ENCODE data around the gene ZSCAN10.

ZSCAN10 gene

DNA sequence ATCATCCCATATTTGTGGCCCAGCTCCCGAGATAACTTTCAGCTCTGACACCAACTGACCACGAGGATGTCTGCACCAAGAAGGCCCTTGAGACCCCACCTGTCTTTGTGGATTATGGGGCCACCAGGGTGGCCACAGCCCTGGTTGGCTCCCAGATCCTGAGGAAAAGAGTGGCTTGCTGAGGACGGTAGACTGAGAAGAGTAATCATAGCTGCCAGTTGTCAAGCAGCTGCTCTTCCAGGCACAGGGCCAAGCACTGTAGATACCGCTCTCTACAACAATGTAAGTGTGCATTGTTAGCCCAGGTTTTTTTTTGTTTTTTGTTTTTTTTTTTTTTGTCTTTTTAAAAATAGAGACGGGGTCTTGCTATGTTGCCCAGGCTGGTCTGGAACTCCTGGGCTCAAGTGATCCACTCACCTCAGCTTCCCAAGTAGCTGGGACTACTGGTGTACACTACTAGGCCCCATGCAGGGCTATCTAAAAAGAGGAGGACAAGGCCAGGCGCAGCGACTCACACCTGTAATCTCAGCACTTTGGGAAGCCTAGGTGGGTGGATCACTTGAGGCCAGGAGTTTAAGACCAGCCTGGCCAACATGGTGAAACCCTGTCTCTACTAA is 22.9 kb upstream of the ZSCAN10 start:
- TF ChIP-seq, protein P1, sequence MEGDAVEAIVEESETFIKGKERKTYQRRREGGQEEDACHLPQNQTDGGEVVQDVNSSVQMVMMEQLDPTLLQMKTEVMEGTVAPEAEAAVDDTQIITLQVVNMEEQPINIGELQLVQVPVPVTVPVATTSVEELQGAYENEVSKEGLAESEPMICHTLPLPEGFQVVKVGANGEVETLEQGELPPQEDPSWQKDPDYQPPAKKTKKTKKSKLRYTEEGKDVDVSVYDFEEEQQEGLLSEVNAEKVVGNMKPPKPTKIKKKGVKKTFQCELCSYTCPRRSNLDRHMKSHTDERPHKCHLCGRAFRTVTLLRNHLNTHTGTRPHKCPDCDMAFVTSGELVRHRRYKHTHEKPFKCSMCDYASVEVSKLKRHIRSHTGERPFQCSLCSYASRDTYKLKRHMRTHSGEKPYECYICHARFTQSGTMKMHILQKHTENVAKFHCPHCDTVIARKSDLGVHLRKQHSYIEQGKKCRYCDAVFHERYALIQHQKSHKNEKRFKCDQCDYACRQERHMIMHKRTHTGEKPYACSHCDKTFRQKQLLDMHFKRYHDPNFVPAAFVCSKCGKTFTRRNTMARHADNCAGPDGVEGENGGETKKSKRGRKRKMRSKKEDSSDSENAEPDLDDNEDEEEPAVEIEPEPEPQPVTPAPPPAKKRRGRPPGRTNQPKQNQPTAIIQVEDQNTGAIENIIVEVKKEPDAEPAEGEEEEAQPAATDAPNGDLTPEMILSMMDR (IDR thresholded peaks at IDR 0.05; ENCODE audit: extremely low read depth, missing control alignments): no peak
- DNase-seq (ENCODE audit: low spot score): no peak

DNA sequence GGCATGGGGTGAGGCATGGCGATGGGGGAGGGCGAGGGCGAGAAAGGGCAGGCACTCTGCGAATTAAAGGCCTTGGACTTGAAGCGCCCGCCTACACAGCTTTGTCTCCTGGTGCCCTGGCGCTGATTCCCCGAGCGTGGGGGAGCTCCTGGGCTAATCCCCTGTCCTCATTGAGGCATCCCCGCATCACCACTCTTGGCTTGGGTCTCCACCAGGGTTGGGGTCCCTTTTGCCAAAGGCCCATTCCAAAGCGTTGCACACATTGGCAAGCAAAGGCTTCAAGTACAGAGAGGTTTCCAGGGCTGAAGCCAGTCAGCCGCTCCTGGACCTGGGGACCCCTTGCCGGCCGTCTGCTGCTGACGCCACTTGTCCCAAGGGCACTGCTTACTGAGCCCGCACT is 21.3 kb upstream of the ZSCAN10 start:
- TF ChIP-seq, protein P1 (IDR thresholded peaks at IDR 0.05; ENCODE audit: extremely low read depth, missing control alignments): no peak
- DNase-seq (ENCODE audit: low spot score): no peak

DNA sequence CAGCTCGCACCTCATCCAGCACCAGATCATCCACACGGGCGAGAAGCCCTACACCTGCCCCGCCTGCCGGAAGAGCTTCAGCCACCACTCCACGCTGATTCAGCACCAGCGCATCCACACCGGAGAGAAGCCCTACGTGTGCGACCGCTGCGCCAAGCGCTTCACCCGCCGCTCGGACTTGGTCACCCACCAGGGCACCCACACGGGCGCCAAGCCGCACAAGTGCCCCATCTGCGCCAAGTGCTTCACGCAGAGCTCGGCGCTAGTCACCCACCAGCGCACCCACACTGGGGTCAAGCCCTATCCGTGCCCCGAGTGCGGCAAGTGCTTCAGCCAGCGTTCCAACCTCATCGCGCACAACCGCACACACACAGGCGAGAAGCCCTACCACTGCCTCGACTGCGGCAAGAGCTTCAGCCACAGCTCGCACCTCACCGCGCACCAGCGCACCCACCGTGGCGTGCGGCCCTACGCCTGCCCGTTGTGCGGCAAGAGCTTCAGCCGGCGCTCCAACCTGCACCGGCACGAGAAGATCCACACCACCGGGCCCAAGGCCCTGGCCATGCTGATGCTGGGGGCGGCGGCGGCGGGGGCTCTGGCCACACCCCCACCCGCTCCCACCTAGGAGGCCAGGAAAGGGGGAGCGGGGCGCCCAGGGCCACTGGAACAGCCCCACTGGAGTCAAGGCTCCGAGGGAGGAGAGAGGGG is 20.8 kb upstream of the ZSCAN10 start:
- TF ChIP-seq, protein P1 (IDR thresholded peaks at IDR 0.05; ENCODE audit: extremely low read depth, missing control alignments): no peak
- no peak for DNase-seq (ENCODE audit: low spot score)

DNA sequence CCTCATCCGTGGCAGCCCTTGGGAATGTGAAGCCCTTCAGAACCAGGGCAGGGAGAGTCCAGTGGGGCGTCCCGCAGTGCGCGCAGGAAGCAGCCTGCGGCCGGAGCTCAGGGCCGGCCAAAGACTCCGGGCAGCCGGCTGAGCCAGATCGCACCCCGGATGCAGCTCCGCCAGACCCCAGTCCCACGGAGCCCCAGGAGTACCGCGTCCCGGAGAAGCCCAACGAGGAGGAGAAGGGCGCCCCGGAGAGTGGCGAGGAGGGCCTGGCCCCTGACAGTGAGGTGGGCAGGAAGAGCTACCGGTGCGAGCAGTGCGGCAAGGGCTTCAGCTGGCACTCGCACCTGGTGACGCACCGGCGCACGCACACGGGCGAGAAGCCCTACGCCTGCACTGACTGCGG is 20.2 kb upstream of the ZSCAN10 start:
- TF ChIP-seq, protein P1 (IDR thresholded peaks at IDR 0.05; ENCODE audit: extremely low read depth, missing control alignments): no peak
- DNase-seq (ENCODE audit: low spot score): no peak

DNA sequence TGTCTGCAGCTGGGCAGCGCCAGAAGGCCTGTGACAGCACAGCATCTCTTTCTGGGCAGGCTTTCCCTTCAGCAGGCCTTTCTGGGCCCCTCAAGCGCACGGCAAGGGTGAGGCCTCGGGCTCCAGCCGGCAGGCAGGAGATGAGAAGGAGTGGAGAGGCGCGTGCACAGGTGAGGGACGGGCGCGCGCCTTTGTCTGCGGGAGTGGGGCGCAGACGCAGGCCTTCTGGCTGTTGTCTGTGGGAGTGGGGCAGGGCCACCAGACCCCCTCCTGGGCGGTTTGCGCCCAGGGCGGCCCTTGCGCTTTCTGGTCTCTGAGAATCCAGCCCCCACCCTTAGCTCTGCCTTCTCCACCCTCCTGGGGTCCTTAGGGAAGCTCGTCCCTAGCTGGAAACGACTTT is 19.8 kb upstream of the ZSCAN10 start:
- DNase-seq (ENCODE audit: low spot score): no peak
- TF ChIP-seq, protein P1 (IDR thresholded peaks at IDR 0.05; ENCODE audit: extremely low read depth, missing control alignments): no peak

DNA sequence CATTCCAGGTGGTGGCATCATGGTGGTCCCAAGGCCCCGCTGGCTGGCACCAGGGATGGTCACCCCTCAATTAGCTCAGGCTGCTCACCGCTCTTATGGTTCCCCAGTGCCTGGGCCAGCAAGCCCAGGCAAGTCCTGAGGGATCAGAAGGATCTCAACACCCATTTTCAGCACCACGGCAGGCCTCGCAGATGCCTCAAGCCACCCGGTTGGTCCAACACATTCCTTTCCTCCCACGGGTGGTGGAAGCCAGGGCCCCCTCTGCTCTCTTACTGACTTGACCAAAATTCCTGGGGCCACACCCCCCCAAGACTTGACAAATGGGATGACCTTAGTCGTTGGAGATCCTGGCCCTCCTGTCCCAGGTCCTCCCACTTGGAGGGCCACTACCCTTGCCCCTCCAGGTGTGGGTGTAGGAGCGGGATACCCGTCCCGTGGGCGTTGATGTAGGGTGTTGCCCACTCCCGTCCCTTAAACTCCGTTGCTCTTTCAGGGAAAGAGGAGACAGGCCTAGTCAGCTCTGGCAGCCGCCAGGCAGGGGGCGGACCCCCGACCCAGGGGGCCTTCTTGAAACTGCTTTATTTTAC is 19.2 kb upstream of the ZSCAN10 start:
- DNase-seq (ENCODE audit: low spot score): no peak
- TF ChIP-seq, protein P1 (IDR thresholded peaks at IDR 0.05; ENCODE audit: extremely low read depth, missing control alignments): no peak

DNA sequence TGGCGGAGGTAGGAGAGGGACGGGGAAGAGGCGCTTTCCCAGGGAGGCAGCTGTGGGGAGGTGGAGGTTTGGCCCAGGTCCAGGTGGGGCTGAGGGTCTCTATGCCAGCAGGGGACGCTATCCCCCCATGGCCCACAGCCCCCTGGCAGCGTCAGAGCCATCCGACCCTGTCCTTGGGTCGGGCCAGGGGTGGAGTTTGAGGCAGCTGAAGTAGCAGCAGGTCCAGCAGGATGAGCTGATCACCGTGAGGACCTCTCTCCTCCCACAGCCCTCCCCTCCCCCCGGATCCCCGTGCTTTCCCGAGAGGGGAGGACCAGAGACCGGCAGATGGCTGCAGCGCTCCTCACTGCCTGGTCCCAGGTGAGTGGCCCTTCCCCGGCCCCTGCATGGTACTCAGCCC is 16.5 kb upstream of the ZSCAN10 start:
- TF ChIP-seq, protein P1 (IDR thresholded peaks at IDR 0.05; ENCODE audit: extremely low read depth, missing control alignments): no peak
- no peak for DNase-seq (ENCODE audit: low spot score)
